Neural cell (in vitro differentiated cells): ENCODE data around the gene PDILT.

Experiments used
- EP300 ChIP-seq: fragments of 450-650 bp; conservative IDR thresholded peaks from 2 replicates; pipeline ENCODE4 v1.6.1; 2014; ENCODE audit warnings: antibody characterized with exemption, mild to moderate bottlenecking, moderate library complexity; ENCODE audit not compliant: poor library complexity, severe bottlenecking
- EZH2 ChIP-seq: fragments of 200-600, 300-800 bp; shearing (Covaris generic), sonication (generic); IDR thresholded peaks from 2 replicates; pipeline ENCODE4 v1.6.1; 2014; ENCODE audit warnings: antibody characterized with exemption, low read length, borderline replicate concordance, mild to moderate bottlenecking; ENCODE audit not compliant: insufficient read depth, poor library complexity, severe bottlenecking
- MXI1 ChIP-seq: fragments of 450-650 bp; conservative IDR thresholded peaks from 2 replicates; pipeline ENCODE4 v1.6.1; 2014; ENCODE audit warnings: antibody characterized with exemption, mild to moderate bottlenecking; ENCODE audit not compliant: poor library complexity, severe bottlenecking
- POLR2AphosphoS5 ChIP-seq: IDR thresholded peaks from 2 replicates; pipeline ENCODE4 v1.6.1; 2012
- SMC3 ChIP-seq: fragments of 450-650 bp; conservative IDR thresholded peaks from 2 replicates; pipeline ENCODE4 v1.6.1; 2014; ENCODE audit warnings: antibody characterized with exemption, mild to moderate bottlenecking, moderate library complexity; ENCODE audit not compliant: poor library complexity
- TAF1 ChIP-seq: IDR thresholded peaks from 2 replicates; pipeline ENCODE4 v1.6.1; 2012; ENCODE audit warnings: low read depth
- TF ChIP-seq, protein P1 (sequence below): fragments of 450-650 bp; IDR thresholded peaks from 2 replicates; pipeline ENCODE4 v1.5.1; 2014; ENCODE audit warnings: antibody characterized with exemption, mild to moderate bottlenecking, moderate library complexity; ENCODE audit not compliant: poor library complexity, severe bottlenecking

DNA sequence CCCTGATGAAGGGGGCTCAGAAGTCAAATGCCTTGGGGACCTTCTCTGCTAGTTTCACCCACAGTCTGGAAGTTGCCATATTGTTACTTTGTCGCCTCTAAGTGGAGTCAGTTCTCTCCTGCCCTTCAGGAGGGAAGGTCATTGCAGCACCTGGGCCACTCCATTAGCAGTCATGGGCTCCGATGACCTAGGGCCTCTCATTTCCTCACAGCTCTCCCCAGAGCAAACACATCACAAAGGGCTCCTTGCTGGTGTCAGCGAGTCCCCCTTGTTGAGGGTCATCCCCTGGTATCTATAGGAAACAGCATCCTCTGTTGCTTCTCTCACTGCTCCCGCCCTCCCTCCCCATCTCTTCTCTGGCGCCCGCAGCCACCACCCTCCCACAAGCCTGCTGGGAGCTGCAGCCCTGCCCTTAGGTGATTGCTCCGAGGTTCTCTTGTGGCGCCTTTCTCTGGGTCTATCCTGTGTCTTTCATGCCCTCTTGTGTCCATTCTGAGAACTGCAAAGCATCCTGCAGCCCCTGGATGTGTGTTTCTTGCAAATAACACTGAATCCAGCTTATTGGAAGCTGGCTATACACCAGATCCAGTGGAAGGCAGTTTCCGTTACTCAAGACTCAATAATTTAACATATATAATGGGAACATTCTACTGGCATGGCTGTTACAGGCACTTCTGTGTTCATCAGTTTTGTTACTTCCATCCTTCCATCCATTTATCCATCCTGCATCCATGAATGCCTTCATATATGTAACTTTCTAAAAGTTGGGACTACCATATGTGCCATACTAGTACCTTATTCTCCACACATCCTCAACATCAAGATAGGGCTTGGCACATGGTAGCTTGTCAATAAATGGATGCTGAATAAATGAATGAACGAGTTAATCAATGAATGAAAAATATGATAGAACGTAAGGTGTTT is 21.2 kb downstream of the PDILT start:
- TF ChIP-seq EP300, result no peak
- TF ChIP-seq, protein P1, sequence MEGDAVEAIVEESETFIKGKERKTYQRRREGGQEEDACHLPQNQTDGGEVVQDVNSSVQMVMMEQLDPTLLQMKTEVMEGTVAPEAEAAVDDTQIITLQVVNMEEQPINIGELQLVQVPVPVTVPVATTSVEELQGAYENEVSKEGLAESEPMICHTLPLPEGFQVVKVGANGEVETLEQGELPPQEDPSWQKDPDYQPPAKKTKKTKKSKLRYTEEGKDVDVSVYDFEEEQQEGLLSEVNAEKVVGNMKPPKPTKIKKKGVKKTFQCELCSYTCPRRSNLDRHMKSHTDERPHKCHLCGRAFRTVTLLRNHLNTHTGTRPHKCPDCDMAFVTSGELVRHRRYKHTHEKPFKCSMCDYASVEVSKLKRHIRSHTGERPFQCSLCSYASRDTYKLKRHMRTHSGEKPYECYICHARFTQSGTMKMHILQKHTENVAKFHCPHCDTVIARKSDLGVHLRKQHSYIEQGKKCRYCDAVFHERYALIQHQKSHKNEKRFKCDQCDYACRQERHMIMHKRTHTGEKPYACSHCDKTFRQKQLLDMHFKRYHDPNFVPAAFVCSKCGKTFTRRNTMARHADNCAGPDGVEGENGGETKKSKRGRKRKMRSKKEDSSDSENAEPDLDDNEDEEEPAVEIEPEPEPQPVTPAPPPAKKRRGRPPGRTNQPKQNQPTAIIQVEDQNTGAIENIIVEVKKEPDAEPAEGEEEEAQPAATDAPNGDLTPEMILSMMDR, result peak; percentile 92
- no peak for TF ChIP-seq TAF1
- no peak for TF ChIP-seq EZH2
- TF ChIP-seq SMC3, result peak; percentile 95
- TF ChIP-seq MXI1, result no peak
- TF ChIP-seq POLR2AphosphoS5, result no peak
